NOMO-1 (cell line): ENCODE results near the gene FGF4.

ENCODE experiments used
- DNase-seq, 2 experiments: peaks; one replicate each; lab custom pipeline; 2025; ENCODE audit not compliant: unreplicated experiment in 2 of 2; lab: John Stamatoyannopoulos, UW

Gene FGF4

DNA sequence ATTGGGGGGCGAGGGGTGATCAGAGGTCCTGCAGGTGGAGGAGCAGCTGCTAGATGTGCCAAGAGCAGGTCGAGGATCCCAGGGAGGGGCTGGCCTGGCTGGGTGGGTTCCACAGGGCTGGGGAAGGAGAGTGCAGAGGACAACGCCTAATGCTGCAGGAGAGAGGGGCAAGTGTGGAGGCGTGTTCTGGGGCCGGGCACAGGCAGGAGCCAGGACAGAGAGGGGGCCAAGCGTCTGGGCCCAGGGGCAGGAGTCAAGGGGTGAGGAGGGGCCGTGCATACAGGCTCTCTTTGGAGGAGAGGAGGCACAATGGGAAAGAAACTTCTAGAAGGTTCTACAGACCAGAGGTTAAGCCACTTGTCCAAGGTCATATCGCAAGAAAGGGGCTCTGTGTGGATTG, 44.6 kb downstream of the FGF4 start:
- no peak for DNase-seq

DNA sequence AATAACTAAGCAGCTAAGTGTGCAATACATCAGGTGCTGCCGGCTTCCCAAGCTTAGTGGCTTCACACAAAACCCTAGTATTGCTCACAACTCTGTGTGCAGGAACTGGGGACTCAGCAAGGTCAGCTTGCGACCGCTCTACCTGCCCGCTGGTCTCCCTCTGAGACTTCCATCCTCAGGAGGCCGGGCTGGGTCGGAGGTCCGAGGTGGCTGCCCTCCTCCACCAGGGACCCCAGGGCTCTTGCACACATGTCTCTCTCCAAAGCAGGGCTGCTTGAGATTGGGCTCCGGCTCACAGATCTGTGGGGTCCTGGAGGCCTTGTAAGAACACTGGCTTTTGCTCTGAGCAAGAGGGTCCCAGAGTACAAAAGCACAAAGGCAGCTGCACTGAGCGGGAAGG, 45.9 kb downstream of the FGF4 start:
- DNase-seq, result no peak

DNA sequence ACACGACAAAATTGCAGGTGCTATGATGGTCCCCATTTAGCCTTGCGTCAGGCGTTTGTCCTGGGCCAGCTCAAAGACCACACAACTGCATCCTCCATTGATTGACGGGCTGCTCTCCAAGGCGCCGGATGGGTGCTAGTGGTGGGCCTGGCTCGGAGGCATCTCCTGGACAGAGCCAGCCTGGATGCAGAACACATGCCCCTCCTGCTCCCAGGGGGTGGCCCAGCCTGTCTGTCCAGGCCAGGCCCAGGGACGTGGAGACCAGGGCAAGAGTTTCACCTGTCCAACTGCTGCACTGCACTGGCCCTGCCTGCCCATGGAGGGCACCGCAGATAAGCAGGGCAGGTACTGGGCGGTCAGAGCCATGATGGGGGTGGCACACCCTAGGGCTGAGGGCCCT, 47.9 kb downstream of the FGF4 start:
- DNase-seq, result no peak

DNA sequence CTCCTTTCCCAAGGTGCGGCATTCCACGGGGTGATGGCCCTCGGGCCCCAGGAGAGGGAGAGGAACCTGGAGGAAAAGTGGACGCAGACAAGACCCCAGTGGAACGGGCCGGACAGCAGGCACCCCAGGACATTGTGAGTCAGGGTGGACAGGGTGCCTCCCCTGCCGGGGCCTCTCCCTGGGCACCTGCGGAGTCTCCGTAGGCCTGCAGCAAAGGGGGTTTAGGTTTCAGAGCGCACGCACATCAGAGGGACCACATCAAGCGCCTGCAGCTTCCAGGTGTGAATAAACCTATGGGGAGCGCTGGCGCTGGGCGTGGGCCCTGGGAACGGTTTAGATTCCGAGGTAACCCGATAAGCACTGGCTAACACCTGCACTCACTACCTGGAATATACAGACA, 48.7 kb downstream of the FGF4 start:
- no peak for DNase-seq

DNA sequence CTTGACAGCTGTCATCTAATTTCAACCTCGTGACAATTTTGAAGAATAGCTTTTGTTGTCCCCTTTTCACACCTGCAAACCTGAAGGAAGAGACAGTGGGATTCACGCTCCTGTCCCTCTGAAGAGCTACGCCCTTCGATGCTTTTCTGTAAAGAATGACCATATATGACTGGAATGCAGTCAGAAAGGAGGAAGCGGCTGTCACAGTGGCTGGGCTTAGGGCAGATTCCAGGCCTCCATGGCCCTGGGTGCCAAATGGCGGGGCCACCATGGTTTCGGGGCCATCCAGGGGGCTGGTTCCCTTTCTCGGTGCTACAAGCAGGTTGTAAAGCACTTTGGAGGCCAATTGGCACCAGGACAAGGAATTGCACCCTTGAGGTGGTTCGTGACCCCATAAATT, 49.1 kb downstream of the FGF4 start:
- no peak for DNase-seq

DNA sequence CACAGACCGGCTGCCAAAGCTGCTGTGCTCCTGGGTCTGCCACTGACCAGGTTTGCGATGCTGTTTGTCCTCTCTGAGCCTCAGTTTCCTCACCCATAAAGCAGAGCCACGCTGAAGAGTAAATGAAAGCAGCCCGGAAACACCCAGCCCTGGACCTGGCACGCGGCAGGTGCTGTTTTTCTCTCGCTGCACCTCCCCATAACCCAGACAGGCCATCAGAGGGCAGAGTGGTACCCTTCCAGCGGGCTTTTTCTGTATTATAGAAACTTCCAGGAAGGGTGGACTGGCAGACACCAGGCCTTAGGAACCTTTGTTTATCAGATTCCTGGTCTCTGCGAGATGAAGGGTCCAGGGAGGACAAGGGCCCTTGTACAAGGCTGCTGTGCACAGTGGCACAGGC, 53.4 kb downstream of the FGF4 start:
- no peak for DNase-seq

DNA sequence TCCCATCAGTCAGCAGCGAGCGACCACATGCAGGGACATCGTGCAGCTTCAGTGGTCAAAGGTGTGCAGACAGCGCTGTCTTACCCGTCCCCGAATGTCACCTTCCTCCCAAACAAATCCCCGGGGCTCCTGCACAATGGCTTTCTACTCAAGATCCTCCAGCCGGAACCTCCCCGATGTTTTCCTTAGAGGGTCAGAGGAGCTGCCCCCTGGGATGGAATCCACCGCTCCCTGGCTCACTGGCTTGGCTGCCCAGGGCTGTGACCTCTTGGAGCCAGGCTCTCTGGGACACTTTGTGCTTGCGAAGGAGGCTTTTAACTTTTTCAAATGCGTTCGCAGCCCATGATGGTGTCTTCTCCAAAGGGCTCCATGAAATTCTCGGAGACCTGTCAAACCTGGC, 54.0 kb downstream of the FGF4 start:
- no peak for DNase-seq
